Glomerular endothelial cell (primary cell): Measurements from ENCODE around the gene LRP5. TPM values are rescaled to one million over a fixed set of nuclear protein-coding genes. Genes with fewer than 3 reads are reported as not detected.
"Not testable (repeated sequence)": the region's sequence is repeated elsewhere in the genome, so short reads cannot be mapped to it uniquely, and the experiment has no call there.

Experiments used
- DNase-seq: peaks from one replicate; pipeline ENCODE4 v3.0.0-alpha.2; 2011; ENCODE audit warnings: low read depth, low spot score; ENCODE audit errors: extremely low read depth
- total RNA-seq: library from RNA; depleted of rRNA; stranded (reverse); fragments of >200 nt; gene quantifications from 2 replicates; pipeline ENCODE4 v1.2.3, GENCODE V29; 2015

The LRP5 gene
- total RNA-seq, 1 donor from 2014 or later: 72.2 TPM

- DNase-seq: no peak
Observed at GRCh38 chr11:68384530-68385081, 72.2 kb downstream of the LRP5 start.

GRCh38 chr11:68385128-68385527 lies 72.7 kb downstream of the LRP5 start:
- DNase-seq: no peak

GRCh38 chr11:68386331-68386978 lies 74.1 kb downstream of the LRP5 start:
- DNase-seq: no peak

GRCh38 chr11:68387840-68388239 lies 75.4 kb downstream of the LRP5 start:
- no peak for DNase-seq

- no peak for DNase-seq
Observed at GRCh38 chr11:68388595-68389198, 76.3 kb downstream of the LRP5 start.

- DNase-seq: no peak
Observed at GRCh38 chr11:68390315-68390714, 77.9 kb downstream of the LRP5 start.

GRCh38 chr11:68392822-68393221 lies 80.4 kb downstream of the LRP5 start:
- no peak for DNase-seq

- no peak for DNase-seq
Observed at GRCh38 chr11:68396516-68396915, 84.1 kb downstream of the LRP5 start.

- DNase-seq: no peak
Observed at GRCh38 chr11:68397256-68397655, 84.9 kb downstream of the LRP5 start.

- no peak for DNase-seq
Observed at GRCh38 chr11:68398995-68399851, 86.8 kb downstream of the LRP5 start.

- DNase-seq: no peak
Observed at GRCh38 chr11:68399916-68400315, 87.5 kb downstream of the LRP5 start.

GRCh38 chr11:68400584-68400983 lies 88.2 kb downstream of the LRP5 start:
- not testable (repeated sequence) for DNase-seq

GRCh38 chr11:68401856-68402255 lies 89.5 kb downstream of the LRP5 start:
- no peak for DNase-seq

GRCh38 chr11:68402355-68403031 lies 90.1 kb downstream of the LRP5 start:
- DNase-seq: no peak

- DNase-seq: no peak
Observed at GRCh38 chr11:68403424-68403823, 91.0 kb downstream of the LRP5 start.

- no peak for DNase-seq
Observed at GRCh38 chr11:68403831-68404230, 91.4 kb downstream of the LRP5 start.

- no peak for DNase-seq
Observed at GRCh38 chr11:68406324-68407313, 94.2 kb downstream of the LRP5 start.

- DNase-seq: no peak
Observed at GRCh38 chr11:68408512-68408911, 96.1 kb downstream of the LRP5 start.

GRCh38 chr11:68409748-68410344 lies 97.5 kb downstream of the LRP5 start:
- no peak for DNase-seq
